GM11168 (cell line): Measurements from ENCODE around the gene OR5B21.

Experiments
- in situ Hi-C: fragments of 300-500 bp; cut with MboI; formaldehyde crosslinking; loops from one replicate; pipeline ENCODE4 v1.12.0; 2022; ENCODE audit warnings: low sequenced_read_pairs; ENCODE audit not compliant: unreplicated experiment

Gene OR5B21

DNA sequence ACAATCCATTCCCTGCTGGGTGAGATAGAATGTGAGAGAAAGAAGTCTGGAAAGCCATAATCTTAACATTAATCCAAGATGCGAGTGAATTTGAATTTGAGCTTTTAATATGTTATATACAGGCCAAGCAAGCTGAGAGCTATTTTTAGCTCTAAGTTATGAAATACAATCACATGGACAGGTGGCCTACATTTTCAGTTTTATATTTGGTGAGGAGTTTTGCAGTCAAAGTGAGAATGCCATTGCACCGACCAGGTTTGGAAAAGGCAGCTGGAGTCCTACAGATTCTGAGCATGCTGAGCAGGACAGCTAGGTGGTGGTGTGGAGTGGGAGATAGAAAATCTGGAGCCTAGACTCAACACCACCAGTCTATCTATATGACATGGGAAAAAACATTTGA lies 12.0 kb downstream of the OR5B21 start:
- in situ Hi-C loops: no loop called here

DNA sequence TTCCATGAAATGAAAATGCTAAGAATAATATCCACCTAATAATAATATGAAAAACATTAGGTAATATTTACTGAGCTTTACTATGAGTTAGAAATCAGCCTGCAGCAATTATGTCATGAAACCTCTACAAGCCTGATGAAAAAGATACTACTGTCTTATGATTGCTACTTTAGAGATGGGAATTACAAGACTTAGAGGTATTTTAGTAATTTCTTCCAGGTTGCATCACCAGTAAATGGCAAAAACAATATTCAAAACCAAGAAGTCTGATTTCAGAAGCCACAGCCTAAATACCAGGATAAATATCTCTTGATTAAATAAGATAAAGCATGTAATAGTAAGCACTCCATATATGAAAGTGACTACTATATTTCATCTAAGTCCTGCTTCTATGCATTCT lies 13.8 kb downstream of the OR5B21 start:
- in situ Hi-C loops: no loop called here

DNA sequence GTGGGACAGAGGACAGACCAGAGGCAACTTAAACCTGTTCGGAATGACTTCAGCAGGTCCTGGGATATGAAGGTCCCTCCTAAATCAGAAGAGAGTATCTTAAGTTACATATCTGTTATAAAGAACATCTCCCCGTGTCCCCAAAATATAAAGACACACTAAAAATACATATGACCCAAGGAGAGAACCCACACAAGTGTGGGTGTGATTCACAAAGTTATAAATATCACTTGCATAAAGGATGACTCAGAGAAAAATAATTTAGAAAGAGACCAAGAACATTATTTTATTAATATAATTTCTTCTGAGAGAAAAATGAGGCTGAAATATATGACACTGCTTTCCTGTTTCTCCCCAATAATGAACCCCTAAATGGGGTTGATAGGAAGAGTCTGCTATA lies 14.2 kb downstream of the OR5B21 start:
- in situ Hi-C loops: no loop called here

DNA sequence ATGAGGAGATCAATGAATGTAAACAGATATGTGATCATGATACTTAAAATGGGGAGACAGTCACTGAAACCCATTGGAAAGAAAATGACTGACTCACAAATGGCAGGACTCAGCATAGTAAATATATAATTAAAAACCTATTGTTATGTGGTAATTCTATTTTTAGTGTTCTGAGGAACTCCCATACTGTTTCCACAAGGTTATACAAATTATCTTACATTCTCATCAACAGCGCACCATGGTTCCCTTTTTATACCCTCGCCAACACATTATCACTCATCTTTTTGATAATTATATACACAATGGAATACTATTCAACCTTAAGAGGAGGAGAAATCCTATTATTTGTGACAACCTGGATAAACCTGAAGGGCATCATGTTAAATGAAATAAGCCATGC lies 17.1 kb downstream of the OR5B21 start:
- in situ Hi-C loops: no loop called here

DNA sequence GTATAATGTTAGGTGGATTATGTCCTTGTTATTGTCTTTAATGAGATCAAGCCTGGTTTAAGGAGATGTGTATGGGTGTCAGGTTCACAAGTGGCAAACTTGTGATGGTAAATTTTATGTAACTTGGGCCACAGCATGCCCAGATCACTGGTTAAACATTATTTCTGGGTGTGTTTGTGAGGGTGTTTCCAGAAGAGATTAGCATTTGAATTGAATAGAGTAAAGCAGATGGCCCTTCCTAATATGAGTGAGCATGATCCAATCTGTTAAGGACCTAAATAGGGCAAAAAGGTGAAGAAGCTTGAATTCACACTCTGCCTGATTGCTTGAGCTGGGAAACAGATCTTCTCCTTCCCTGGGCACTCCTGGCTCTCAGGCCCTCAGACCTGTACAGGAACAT lies 20.7 kb downstream of the OR5B21 start:
- in situ Hi-C loops: no loop called here

DNA sequence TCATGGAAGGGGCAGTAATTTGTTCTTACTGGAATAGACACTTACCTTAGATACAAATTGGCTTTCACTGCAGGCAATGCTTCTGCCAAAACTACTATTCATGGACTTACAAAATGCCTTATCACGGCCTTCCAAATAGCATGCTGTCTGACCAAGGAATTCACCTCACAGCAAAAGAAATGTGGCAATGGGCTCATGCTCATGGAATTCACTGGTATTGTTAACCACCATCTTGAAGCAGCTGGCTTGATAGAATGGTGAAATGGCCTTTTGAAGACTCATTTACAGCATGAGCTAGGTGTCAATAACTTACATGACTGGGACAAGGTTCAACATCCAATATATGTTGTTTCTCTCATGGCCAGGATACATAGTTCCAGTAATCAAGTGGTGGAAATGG lies 21.9 kb downstream of the OR5B21 start:
- in situ Hi-C loops: no loop called here

DNA sequence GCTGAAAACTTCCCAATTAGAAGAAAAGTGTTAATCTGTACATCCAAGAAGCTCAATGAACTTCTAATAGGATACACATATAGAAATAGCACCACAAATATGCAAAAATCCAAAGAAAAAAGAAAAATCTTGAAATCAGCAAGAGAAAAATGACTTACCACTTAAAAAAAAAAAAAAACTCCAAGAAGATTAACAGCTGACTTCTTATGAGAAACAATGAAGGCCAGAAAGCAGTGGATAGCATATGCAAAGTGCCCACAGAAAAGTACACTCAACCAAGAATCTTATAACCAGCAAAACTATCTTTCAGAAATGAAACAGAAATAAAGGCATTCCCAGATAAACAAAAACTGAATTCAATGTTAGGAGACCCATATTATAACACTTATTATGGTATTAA lies 36.0 kb downstream of the OR5B21 start:
- in situ Hi-C loops: no loop called here

DNA sequence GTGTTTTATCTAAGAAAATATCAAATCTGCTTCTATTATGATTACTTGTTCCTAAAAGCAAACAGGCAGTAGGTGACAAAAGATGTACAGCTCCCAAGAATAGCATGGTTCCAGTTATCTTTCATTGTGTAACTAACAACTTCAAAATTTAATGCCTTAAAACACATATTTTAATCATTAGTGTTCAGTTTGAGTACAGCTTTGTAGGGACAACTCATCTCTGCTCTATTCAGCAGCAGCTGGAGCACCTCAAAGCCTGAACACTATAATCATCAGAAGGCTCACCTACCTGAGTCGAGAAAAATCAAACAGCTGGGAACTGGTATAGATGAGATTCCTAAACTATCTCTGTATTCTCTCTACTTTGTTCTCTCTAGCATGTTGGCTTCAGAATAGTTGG lies 41.6 kb downstream of the OR5B21 start:
- in situ Hi-C loops: no loop called here

DNA sequence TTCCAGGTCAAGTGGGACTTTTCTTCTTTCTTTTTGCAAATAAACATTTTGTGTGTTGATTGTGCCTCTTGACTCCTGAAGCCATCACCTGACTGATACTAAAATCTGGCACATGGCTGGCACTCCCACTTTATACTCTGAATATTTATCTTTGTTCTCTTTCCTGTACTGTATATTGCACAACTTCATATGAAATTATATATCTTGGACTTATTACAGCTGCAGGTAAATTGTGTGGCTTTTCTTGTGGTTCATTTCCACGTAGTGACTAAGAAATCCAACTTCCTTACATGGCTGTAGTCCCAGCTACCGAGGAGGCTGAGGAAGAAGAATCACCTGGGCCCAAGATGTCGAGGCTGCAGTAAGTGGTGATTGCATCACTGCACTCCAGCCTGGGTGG lies 42.2 kb downstream of the OR5B21 start:
- in situ Hi-C loops: no loop called here
